HL-60/S4 treated with retinoic acid at 250 ng/mL for 4 days and 3 days (cell line): Measurements from ENCODE around the gene KLF18.
"Not testable (repeated sequence)": the region's sequence is repeated elsewhere in the genome, so short reads cannot be mapped to it uniquely, and the experiment has no call there.

ENCODE experiments used
- in situ Hi-C: fragments of 300-500 bp; cut with MboI; formaldehyde crosslinking; loops from 2 replicates; pipeline ENCODE4 v1.7.0; 2022; ENCODE audit warnings: low sequenced_read_pairs

The KLF18 gene

DNA sequence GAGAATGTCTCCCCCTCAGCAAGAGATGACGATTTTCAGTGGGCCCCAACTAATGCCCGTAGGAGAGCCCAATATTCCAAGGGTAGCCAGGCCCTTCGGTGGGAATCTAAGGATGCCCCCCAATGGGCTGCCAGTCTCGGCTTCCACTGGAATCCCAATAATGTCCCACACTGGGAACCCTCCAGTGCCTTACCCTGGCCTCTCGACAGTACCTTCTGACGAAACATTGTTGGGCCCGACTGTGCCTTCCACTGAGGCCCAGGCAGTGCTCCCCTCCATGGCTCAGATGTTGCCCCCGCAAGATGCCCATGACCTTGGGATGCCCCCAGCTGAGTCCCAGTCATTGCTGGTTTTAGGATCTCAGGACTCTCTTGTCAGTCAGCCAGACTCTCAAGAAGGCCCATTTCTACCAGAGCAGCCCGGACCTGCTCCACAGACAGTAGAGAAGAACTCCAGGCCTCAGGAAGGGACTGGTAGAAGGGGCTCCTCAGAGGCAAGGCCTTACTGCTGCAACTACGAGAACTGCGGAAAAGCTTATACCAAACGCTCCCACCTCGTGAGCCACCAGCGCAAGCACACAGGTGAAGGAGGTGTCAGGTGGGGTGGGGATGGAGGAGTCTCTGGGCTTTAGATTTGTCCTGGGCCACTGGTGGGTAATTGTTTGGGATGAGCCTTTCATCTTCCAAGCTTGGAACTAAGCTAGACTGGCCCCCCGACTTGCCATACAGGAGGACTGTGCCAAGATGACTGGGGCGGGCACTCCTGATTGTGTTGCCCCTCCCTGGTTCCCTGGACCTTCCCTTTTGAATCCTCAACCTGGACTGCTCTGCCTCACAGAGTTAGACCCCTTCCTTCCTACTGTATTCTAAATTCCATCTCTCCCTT is 11.6 kb downstream of the KLF18 start:
- in situ Hi-C loops: no loop called here

DNA sequence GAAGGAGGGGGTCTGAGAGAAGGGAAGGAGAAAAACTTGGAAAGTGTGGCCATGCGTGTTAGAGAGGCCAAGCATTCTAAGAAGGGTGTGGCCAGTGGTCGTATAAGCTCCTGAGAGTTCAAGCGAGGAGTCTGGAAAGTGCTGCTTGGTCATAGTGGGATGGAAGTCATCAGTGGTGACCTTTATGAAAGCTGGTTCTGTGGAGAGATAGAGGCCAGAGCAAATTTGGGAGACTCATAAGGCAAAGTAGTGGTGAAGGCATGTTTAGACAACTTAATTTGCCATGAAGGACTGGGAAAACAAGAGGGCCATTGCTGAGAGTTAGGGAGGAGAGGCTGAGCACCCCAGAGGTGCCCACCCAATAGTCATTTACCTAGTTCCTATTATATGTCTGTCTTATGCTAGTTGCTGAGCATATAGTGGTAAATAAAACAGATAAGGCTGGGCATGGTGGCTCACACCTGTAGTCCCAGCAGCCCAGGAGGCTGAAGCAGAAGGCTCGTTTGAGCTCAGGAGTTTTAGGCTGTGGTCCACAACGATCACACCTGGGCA is 21.0 kb downstream of the KLF18 start:
- in situ Hi-C loops: no loop called here

DNA sequence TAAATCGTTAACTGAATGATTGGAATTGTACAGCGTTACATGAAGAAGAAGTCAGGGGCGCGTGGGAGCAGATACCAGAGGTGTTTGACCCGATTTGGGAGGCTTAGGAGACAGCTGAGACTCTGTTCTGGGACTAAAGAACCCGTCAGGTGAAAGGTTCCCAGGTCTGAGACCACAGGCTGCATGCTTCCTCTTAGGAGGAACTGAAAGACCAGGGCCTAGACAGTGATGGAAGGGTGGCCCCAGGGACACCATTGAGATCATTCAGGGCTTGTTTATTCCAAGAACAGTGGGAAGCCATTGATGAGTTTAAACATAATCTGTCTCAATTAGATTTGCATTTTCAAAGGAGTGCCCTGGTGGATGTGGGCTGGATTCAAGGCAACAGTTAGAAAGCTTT is 21.9 kb downstream of the KLF18 start:
- in situ Hi-C loops: no loop called here

DNA sequence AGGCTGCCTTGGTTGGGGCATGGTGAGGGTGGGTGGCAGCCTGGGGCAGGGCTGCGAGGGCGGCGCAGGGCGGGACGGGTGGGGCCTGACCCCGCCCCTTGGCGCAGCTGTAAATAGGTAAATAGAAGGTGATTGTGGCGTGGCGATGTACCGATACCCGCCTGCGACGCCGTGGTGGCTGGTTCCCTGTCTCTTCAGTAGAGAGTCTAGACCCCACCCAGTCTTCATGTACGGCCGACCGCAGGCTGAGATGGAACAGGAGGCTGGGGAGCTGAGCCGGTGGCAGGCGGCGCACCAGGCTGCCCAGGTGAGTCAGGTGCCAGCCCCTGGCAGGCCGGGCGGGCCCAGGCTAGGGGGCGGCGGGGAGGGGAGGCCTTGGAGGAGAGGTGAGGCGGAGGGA is 22.7 kb downstream of the KLF18 start, which contains the start of gene KLF17:
KLF17 (plus strand) TSS at position 140 of the 400 bp plus-strand sequence; CDS start at position 227, 87 bp downstream.
- in situ Hi-C loops: no loop called here

DNA sequence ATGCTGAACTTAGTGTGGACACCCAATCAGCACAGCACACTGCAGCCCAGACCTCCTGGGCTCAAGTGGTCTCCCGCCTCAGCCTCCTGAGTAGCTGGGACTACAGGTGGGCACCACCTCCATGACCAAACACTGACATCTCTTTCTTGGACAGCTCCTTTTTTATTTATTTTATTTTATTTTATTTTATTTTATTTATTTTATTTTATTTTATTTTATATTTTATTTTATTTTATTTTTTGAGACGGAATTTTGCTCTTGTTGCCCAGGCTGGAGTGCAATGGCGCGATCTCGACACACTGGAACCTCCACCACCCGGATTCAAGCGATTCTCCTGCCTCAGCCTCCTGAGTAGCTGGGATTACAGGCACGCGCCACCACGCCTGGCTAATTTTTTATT is 24.2 kb downstream of the KLF18 start:
- in situ Hi-C loops: not testable (repeated sequence)

DNA sequence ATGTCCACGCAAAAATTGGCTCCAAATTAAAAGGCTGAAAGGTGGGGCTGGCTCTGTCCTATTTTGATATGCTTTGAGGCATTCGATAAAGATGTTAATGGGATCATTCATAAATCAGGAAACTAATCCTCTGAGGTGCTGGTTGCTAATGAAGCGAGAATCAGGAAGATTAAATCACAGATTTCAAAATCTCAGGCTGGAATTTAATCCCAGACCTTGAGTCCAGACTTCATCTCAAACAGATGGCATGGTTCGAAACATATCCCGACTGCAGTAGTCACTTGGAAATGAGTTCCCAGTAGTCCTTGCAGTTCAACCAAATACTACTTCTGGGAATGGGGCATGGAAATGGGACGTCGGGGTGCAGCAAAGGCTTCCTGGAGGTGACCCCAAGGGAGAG is 27.3 kb downstream of the KLF18 start:
- in situ Hi-C loops: no loop called here

DNA sequence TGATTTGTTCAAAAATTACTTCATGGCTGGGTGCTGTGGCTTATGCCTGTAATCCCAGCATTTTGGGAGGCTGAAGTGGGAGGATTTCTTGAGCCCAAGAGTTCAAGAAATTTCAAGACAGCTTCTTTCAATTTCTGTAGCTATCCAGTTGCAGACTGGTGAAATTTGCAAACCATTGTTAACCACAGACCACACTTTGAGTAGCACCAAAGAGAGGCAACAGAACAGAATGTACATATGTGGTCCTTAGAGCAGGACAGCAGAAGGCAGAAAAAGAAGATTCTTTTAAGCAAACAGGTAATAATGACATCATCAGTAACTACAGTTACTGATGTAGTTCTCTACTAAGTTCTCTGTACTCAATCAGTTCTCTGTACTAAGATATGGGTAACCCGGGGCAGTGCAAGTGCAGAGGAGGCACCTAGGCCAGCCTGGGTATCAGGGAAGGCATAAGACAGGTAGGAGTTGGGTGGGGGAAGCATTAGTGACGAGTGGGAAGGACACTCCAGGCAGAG is 28.3 kb downstream of the KLF18 start:
- in situ Hi-C loops: no loop called here

DNA sequence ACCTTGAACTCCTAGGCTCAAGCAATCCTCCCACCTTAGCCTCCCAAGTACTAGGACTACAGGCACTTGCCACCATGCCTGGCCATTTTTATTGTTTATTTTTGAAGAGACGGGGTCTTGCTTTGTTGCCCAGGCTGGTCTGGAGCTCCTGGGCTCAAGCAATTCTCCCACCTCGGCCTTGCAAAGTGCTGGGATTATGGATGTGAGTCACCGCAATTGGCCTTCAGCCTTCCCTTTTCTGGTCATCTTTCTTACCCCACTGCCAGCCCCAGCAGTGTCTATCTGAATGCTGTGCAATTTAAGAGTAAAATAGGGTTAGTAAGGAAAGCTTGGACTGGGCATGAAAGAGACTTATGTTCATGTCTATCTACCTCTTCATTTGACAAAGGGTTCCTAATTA is 28.9 kb downstream of the KLF18 start:
- in situ Hi-C loops: no loop called here

DNA sequence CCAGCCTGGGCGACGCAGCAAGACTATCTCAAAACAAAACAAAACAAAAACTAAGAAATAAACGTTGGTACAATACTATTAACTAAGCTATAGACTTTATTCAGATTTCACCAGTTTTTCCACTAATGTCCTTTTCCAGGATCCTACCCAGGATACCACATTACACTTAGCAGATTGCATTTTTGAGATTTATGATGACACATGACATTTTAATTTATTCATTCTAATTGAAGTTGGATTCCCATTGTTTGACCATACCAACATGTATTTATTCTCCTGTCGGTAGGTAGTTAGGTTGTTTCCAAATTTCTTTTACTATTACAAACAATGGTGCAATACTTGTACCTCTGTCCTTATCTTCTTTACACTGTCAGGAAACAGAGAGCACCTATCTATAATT is 29.6 kb downstream of the KLF18 start:
- in situ Hi-C loops: no loop called here

DNA sequence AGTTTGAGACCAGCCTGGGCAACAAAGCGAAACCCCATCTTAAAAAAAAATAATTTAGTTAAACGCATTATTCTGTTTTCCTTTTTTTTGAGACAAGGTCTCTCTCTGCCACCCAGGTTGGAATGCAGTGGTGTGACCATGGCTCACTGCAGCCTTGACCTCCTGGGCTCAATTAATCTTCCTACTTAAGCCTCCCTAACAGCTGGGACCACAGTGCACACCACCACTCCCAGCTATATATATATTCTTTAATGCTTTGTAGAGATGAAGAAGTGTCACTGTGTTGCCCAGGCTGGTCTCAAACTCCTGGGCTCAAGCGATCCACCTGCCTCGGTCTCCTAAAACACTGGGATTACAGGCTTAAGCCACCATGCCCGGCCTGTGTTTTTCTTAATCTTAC is 30.5 kb downstream of the KLF18 start:
- in situ Hi-C loops: no loop called here

DNA sequence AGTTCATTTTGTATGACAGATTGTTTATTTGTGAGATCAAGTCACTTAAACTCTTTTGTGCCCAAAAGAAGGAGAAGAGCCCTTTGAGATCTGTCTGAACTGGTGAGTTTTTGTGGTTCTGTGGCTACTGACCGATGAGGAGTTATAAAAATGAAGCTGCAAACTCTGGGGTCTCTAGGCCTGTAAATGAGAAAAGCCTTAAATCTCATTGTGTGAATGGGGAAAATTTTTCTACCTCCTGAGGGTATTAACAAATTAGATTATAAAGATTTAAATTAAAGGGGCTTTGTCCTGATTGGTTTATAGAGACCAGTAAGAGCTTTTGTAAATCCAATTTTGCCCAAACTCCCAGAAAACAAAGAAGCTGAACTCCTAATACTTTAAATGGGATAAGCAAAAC is 32.5 kb downstream of the KLF18 start:
- in situ Hi-C loops: no loop called here

DNA sequence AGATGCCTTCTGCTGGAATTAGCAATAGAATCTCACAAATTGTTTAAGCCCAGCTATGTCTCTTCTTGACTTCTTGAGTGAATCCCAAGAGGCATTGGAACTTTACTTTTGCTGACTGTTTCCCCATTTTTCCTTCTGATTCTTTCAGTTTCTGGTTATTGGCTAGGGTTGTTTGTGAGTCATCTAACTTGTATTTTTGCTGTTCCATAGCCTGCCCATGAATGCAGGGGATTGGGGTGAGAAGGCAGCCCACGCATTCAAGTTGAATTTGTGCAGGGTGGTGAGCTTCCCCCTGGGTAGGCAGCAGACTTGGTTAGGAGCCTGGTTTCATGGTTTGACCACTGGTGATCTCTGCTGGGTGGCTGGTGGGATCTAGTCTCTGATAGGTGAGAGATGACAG is 33.2 kb downstream of the KLF18 start:
- in situ Hi-C loops: no loop called here

DNA sequence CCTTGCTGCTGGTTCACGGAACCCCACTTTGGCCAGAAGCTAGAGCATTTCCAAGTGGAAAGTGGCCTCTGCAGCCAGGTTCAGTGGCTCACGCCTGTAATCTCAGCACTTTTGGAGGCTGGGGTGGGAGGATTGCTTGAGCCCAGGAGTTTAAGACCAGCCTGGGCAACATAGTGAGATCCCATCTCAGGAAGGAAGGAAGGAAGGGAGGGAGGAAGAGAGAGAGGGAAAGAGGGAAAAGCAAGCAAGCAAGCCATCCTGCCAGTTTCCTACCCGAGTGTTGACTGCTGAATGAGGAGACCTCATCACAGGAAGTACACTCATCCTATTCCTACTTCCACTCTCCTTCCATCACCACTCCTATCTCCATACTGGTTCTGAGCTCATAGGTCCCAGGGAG is 35.6 kb downstream of the KLF18 start:
- in situ Hi-C loops: no loop called here

DNA sequence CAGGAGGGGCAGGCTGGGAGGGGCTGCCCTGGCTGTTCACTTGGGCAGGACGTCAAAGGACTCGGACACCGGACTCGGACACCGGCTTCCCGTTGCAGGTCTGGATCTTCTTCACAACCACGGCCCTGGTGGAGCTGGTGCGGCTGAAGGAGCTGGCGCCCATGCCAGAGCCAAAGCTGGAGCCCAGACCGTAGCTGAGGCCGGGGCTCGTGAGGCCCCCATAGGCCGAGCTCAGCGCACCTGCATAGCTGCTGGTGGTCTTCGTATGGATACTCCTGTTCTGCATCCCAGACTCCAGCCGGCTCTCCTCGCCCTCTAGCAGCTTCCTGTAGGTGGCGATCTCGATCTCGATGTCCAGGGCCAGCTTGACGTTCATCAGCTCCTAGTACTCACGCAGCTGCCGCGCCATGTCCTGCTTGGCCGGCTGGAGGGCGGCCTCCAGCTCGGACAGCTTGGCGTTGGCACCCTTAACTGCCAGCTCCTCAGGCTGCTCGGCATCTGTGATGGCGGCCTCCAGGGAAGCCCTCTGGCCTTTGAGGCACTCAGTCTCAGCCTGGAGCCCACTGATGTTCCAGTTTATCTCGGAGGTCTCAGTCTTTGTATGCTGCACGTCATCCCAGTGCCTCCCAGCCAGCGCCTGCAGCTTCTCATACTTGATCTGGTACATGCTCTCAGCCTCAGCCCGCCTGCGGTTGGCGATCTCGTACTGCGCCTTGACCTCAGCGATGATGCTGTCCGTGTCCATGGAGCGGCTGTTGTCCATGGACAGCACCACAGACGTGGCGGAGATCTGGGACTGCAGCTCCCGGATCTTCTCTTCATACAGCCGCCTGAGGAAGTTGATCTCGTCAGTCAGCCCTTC is 37.9 kb downstream of the KLF18 start:
- in situ Hi-C loops: no loop called here

DNA sequence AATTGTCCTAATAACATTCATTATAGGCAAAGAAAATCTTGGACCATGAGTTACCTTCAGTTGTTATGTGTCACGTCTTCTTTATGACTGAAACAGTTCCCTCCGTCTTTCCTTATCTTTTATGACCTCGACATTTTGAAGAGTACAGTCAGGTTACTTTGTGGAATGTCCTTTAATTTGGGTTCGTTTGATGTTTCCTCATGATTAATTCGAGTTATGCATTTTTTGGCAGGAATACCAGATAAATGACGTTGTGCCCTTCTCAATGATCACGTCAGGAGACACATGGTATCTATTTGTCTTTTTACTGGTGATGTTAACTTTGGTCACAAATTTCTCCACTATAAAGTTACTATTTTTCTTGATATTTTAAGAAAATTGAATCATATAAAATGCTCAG is 40.1 kb downstream of the KLF18 start:
- in situ Hi-C loops: no loop called here

DNA sequence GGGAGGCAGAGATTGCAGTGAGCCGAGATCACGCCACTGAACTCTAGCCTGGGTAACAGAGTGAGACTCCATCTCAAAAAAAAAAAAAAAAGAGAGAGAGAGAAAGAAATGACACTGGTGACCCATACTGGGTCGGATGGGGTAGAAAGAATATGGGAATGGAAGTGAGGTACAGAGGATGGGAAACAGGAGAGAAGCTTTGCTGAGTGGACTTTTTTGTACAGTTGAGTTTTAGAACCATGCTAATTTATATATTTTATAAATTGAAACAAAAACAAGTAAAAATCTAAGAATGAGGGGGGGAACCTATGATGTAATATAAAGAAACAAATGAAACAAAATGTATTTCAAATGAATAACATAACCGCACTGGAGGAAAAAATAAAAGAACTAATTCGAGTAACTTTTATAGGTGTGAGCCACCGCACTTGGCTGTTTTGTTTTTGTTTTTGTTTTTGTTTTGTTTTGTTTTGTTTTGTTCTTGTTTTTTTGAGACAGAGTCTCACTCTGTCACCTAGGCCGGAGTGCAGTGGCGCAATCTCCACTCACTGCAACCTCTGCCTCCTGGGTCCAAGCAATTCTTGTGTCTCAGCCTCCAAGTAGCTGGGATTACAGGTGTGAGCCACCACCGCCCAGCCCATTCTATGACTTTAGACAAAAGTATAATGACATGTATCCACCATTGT is 41.1 kb downstream of the KLF18 start:
- in situ Hi-C loops: no loop called here

DNA sequence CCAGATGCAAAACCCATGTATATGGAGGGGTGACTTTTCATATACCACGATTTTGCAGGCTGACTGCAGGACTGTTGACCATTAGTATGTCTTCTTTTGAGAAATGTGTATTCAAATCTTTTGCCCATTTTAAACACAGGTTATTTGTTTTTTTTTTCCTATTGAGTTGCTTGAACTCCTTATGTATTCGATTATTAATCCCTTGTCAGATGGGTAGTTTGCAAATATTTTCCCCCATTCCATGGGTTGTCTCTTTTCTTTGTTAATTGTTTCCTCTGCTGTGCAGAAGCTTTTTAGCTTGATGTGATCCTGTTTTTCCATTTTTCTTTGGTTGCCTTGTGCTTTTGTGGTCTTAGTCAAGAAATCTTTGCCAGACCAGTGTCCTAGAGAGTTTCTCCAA is 47.4 kb downstream of the KLF18 start:
- in situ Hi-C loops: no loop called here

DNA sequence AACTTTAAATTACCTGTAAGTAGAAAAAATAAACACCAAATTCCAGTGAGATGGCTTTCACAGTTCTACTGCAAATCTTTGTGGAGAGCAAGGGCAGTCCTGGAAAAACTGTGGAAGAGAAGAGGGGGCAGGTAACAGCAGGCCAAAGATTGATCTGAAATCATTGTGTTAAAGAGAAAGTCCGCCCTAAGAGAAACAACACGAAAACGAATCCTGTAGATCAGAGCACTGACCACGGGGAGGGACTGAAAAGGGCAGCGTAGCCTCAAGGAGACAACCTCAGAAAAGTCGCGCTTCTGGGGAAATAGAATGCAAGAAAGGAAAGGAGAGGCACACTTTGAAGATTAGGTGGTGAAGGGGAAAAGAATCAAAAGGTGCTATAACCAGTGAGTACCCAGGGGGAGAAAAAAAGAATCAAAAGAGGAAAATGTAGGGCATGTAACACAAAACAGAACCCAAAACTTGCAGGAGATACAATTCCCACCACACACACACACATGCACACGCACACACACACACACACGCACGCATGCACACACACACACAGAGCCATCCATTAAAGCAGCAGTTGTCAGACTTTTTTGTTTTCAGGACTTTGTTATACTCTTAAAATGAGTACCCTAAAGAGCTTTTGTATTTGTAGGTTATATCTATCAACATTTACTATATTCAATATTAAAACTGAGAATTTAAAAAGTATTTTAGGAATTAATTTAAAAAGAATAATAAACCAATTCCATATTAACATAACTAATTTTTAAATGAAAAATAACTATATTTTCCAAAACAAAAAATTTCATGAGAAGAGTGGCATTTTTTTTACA is 50.8 kb downstream of the KLF18 start:
- in situ Hi-C loops: no loop called here

DNA sequence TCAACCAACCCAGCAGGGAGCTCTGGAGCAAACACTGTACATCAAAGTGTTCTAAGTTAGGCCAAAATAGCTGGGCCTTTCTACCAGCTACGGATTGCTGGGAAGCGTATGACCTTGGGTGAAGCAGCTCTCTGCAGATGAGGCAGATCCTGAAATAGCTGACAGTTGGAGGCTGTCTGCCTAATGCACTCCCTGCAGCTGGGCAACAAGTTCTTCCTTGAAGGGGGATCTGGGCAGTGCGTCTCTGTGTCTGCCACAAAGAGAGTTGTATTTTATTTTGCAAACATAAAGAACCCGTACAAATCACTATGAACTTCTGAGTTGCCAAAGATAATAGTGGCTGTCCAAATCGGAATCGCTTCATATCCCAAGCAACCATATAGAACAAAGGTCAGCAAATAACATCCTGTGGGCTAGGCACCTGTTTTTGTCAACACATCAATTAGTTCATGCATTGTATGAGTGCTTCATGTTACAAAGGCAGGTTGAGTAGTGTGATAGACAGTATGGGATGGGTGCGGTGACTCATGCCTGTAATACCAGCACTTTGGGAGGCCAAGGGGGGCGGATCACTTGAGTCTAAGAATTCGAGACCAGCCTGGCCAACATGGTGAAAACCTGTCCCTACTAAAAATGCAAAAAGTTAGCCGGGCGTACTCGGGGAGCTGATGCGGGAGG is 51.9 kb downstream of the KLF18 start:
- in situ Hi-C loops: no loop called here
